HG03060 (cell line): Measurements from ENCODE around the gene NYAP2.

ENCODE experiments used
- ATAC-seq: cut with Tn5 transposase; IDR thresholded peaks from one replicate; pipeline ENCODE4 v1.9.1; 2021; ENCODE audit warnings: low read depth, moderate number of reproducible peaks; ENCODE audit not compliant: unreplicated experiment

NYAP2 gene

GRCh38 chr2:225608136-225608535 lies 208.6 kb downstream of the NYAP2 start:
- no peak for ATAC-seq

DNA sequence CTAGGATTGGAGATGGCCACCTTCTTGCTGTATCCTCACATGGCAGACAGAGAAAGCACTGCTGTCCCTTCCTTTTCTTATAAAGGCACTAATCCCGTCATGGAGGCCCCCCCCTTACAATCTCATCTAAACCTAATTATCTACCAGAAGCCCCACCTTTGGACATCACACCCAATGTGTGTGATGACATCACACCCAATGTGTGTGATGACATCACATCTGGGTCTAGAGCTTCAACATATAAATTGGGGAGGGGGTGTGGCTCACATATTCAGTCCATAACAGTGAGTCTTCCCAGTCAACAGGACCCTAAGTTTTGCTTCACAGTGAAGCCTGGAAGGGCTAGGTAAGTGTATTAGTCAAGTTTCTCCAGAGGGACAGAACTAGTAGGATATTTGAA lies 213.1 kb downstream of the NYAP2 start:
- no peak for ATAC-seq

GRCh38 chr2:225614915-225615314 lies 215.4 kb downstream of the NYAP2 start:
- ATAC-seq = no peak

DNA sequence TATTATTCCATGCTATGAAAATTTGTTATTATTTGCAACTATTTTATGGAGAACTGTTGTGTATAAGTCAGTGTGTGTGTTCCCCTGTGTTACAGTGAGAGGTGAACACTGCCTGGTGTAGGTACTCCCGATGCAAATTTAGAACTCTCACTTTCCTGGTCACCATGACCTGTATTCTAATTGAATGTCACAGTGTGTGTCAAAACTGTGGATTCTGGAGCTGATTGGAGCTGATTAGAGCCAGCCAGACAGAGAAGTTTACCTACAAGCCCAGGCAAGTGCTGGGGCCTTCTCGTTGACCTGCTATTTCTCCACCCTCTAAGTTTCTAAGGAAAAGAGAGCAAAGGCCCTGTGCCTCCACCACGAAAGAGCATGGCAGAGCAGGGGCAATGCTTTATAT lies 216.0 kb downstream of the NYAP2 start:
- ATAC-seq = no peak

DNA sequence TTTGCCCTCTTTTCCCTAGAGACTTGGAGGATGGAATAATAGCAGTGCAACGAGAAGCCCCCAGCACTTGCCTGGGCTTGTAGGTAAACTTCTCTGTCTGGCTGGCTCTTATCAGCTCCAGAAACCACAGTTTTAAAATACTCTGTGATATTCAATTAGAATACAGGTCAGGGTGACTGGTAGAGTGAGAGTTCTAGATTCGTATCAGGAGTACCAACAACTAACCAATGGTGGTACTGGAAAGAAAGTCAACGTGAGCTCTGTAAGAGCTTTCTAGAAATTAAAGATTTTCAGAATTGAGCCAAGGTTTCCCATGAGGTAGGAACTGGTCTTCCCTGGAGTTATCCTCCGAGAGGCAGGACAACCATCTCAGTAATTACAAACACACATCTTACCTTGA lies 216.9 kb downstream of the NYAP2 start:
- no peak for ATAC-seq

- no peak for ATAC-seq
Observed at GRCh38 chr2:225616848-225617247, 217.3 kb downstream of the NYAP2 start.

DNA sequence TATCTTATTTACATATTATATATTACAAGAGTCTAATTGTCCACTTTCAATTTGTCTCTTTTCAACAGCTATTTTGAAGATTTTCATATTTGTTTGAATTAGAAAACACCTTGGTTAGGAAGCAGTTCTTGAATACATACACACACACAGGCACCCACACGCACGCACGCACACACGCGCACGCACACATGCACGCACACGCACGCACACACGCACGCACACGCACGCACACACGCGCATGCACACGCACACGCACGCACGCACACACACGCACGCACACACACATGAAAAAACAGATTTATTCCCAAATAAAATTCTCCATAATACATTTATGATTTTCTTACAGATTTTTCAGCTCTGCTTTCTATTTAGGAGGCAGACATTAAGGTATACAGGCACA lies 220.7 kb downstream of the NYAP2 start:
- ATAC-seq = no peak

DNA sequence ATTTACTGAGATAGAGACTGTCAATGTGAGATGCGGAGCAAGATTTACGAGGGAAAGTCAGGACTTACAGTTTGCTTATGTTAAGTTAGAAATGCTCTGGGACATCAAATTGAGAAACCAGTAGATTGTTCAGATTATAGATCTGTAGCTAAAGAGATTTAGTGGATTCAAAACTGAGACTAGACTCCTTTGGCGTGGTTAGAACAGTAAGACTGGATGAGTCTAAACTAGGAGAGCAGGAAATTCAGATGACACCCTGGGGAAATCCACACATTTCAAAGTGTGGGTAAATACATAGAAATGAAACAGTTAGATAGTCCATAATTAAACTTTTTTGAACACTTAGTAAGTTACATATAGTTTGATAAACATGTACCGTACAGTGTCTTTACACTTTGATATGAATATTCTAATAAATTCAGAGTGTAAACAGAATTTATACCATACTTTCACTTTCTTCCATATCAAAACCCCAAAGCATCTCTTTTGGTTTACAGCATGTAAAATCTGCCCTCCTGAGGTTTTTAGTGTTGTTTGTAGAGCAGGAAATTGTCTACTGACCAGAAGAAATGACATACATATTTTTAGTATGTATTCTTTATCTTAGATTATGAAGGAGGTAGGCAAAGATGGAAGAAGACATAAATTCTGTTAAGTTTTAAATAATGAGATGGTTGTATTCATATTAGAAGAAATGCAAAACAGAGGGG lies 231.5 kb downstream of the NYAP2 start:
- ATAC-seq = no peak

GRCh38 chr2:225632351-225632750 lies 232.8 kb downstream of the NYAP2 start:
- no peak for ATAC-seq

- ATAC-seq = no peak
Observed at GRCh38 chr2:225636558-225636957, 237.0 kb downstream of the NYAP2 start.

DNA sequence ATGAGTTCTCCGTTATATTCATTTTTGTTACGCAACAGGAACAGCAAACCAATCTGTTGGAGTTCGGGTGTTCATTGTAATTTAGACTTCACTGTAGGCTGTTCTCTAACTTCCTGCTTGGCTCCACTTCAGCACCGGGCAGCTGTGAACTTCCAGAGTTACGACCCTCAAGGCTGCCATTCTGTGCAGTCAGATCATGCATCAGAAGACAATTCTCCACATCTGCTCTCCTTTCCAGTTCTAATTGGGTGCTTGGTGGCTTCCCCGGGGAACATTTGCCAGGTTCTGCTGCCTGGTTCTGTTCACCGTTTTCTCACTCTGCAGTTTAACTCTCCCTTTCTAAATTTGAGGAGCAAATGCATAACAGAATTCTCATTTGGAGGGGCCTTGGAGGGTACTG lies 237.7 kb downstream of the NYAP2 start:
- no peak for ATAC-seq

- no peak for ATAC-seq
Observed at GRCh38 chr2:225640550-225640949, 241.0 kb downstream of the NYAP2 start.

- no peak for ATAC-seq
Observed at GRCh38 chr2:225649274-225649673, 249.8 kb downstream of the NYAP2 start.

GRCh38 chr2:225650041-225650440 lies 250.5 kb downstream of the NYAP2 start:
- no peak for ATAC-seq

GRCh38 chr2:225660262-225661131 lies 261.0 kb downstream of the NYAP2 start:
- peak; percentile 85 for ATAC-seq

DNA sequence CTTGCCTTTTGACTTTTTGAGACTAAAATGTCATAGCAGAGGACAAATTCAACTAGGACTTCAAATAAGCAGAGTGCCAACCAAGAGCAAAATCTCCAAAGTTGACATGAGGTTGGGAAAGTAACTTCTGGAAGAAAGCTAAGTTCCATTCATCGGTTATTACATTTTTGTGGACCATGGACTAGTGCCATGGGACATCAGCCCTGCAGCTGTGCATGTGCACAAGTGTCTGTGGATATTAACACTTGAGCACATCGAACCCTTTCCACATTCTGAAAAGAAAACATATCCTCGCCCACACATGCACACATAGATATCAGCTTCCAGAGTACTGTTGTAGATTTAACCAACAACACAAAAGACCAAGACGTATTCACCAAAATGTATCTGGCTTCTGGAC lies 262.6 kb downstream of the NYAP2 start:
- ATAC-seq = no peak

DNA sequence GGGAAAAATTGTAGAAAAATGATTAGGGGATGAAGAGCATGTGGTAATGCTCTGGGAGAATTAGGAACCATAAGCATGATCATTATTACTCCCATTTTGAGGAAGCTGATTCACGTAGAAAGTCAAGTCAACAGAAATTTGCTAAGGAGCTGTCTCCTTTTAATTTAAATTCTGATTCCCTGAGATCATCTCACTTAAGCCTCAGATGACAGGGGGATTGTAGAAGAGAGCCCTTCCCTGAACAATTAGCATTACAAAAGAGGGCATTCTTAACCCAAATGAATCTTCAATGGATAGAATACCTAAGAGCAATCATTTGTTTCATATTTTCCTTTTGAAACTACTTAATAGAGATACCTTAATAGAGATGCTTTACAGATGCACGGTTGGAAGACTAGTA lies 267.9 kb downstream of the NYAP2 start:
- ATAC-seq = no peak

DNA sequence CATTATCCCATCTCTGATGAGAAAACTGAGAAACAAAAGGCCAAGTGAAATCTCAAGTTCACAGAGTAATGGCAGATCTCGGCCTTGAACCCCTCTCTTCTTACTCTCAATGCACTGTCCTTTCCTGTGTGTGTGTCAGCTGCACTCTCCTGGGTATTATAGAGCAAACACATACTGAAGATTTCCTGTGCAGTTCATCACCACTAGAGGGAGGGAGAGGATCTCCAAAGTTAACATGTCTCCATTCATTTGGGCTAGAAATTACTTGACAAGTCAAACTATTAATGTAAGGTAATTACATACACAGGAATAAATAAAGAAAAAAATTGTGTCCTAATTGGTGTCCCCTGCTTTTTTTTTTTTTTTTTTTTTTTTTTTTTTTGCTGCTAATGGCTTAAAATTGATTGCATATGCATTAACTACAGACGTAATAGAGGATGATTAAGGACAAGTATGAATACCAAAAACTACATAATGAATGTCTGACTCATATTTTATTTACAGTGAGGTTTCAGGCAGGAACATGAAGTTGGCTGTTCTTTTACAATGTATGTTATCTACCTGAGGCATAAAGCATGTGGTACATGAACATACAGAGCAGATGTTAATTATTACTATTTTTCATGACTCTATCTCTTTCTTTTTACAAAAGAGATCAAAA lies 269.2 kb downstream of the NYAP2 start:
- ATAC-seq = peak; percentile 92

- no peak for ATAC-seq
Observed at GRCh38 chr2:225670111-225670974, 270.8 kb downstream of the NYAP2 start.

- no peak for ATAC-seq
Observed at GRCh38 chr2:225678792-225679191, 279.3 kb downstream of the NYAP2 start.
